HL-60 (cell line): ENCODE measurements around the gene IGFBP7.

Experiments used
- CTCF ChIP-seq: IDR thresholded peaks from one replicate; pipeline ENCODE4 v1.5.1; 2011; ENCODE audit warnings: low read length, control low read depth, inconsistent platforms; ENCODE audit not compliant: insufficient read depth
- POLR2AphosphoS5 ChIP-seq: IDR thresholded peaks from 2 replicates; pipeline ENCODE4 v1.6.1; 2012; ENCODE audit warnings: low read depth

GRCh38 chr4:57098941-57099340 lies 11.2 kb downstream of the IGFBP7 start:
- TF ChIP-seq CTCF (no peak), POLR2AphosphoS5 (no peak)
